Stimulated activated CD8-positive, alpha-beta memory T cell treated with anti-CD3 and anti-CD28 coated beads, Interleukin-15, amount 100 ng/mL, for 4 hours (primary cell): ENCODE results near the gene REEP6.
A peak's percentile ranks its signal among the peaks of the same experiment; 100 is the strongest.

Source experiments
- DNase-seq, 2 donors: peaks; one replicate each; pipeline ENCODE4 v3.0.0-alpha.2; 2020; ENCODE audit warnings: low read depth in 2 of 2

REEP6 gene

GRCh38 chr19:1491114-1491848 lies at the start of gene REEP6:
Gene REEP6, plus strand, starts transcription at chr19:1491181. Its CDS starts 89 bp downstream, at chr19:1491270.
- DNase-seq = no peak

- DNase-seq = no peak
Measured at GRCh38 chr19:1441677-1442438, 49.1 kb upstream of the REEP6 start.

- DNase-seq = peak; percentile 45 to 55
Measured at GRCh38 chr19:1445185-1445931, 45.6 kb upstream of the REEP6 start.

- DNase-seq = no peak
Measured at GRCh38 chr19:1445932-1446712, 44.9 kb upstream of the REEP6 start.

GRCh38 chr19:1446713-1447481 lies 44.1 kb upstream of the REEP6 start:
- no peak for DNase-seq

GRCh38 chr19:1447504-1447903 lies 43.5 kb upstream of the REEP6 start:
- DNase-seq = no peak

- no peak for DNase-seq
Measured at GRCh38 chr19:1447944-1448343, 43.0 kb upstream of the REEP6 start.

- DNase-seq = no peak
Measured at GRCh38 chr19:1449467-1450442, 41.2 kb upstream of the REEP6 start, which contains the start of gene APC2. Gene APC2, plus strand, starts transcription at chr19:1450121. Its CDS starts 2,881 bp downstream, at chr19:1453002.

- DNase-seq = no peak
Measured at GRCh38 chr19:1450735-1451731, 39.9 kb upstream of the REEP6 start.

GRCh38 chr19:1451916-1452801 lies 38.8 kb upstream of the REEP6 start:
- DNase-seq = no peak

- no peak for DNase-seq
Measured at GRCh38 chr19:1452802-1453524, 38.0 kb upstream of the REEP6 start.

GRCh38 chr19:1453525-1454364 lies 37.2 kb upstream of the REEP6 start:
- no peak for DNase-seq

- DNase-seq = no peak
Measured at GRCh38 chr19:1455002-1455335, 36.0 kb upstream of the REEP6 start.

GRCh38 chr19:1455336-1456120 lies 35.5 kb upstream of the REEP6 start:
- DNase-seq = no peak
